ENCODE data around the gene RPP14.

The RPP14 gene

DNA sequence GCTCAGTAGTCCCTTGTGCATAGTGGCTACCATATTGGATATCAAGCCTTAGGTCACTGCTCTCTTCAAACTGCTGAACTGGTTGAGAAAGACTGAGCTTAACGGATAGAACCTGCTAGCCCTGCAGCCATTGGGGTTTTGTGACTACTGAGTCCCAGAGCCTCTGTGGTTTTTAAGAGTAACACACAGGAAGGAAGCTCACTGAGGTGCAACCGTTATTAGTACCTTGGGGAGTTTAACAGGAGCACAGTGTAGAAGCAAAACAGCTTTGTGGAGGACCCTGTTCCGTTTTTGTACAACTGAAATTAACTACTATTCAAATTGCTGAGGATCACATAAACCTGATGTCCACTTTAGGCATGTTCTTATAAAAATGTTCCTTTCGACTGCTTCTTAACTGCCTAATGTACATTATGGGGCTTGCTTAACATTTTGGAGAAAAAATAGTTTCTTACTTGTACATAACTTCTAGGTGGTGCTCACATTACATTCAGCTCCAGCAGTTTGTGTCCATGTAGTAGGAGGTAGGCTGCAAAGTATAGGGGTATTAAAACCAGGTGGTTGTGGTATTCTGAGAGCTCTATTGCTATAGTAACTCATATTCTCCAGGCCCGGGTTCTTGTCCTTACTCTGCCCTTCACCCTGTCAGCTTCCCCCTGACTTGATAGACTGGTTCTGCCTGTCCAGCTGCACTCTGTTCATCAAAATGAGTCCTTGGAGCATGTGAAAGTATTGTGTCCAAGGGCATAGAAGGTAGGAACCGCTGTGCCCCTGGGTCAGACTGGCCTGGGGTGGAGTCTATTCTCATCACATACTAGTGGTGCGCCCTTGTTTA is 44.0 kb downstream of the RPP14 start:
- Histone ChIP-seq H3K4me3 (ENCODE audit: low read length) (no peak overlapping the region), H3K79me2 (ENCODE audit: low read length) (peaks cover 8% of the 10 kb centered on the region; the same call in 1 of the 2 replicates), H3K9me2 (replicated peaks; ENCODE audit: insufficient read depth, low read length) (no peaks in the 10 kb centered on the region), H3K27ac (ENCODE audit: low read length) (no peak overlapping the region), H3K9me3 (replicated peaks; ENCODE audit: insufficient read depth, low read length) (no peaks in the 10 kb centered on the region), H3K27me3 (replicated peaks; ENCODE audit: insufficient read depth, low read length) (no peaks in the 10 kb centered on the region), H4K20me1 (ENCODE audit: insufficient read depth, low read length) (no peaks in the 10 kb centered on the region; the same call in 1 of the 2 replicates), H3F3A (ENCODE audit: insufficient read depth, low read length) (no peaks in the 10 kb centered on the region), H3K4me1 (ENCODE audit: low read length) (no peaks in the 10 kb centered on the region), H3K36me3 (replicated peaks; ENCODE audit: insufficient read depth, low read length) (no peaks in the 10 kb centered on the region), H3K9ac (ENCODE audit: low read length) (no peak overlapping the region), H2AFZ (ENCODE audit: low read length) (no peak overlapping the region), H3K4me2 (ENCODE audit: low read depth, low read length) (no peak overlapping the region)
- DNase-seq: no peak
- TF ChIP-seq EZH2phosphoT487 (IDR thresholded peaks at IDR 0.05; ENCODE audit: low read length) (no peak), EZH2 (optimal IDR thresholded peaks at IDR 0.05; ENCODE audit: low read depth, low read length) (no peak)
- TF ChIP-seq, protein P1, sequence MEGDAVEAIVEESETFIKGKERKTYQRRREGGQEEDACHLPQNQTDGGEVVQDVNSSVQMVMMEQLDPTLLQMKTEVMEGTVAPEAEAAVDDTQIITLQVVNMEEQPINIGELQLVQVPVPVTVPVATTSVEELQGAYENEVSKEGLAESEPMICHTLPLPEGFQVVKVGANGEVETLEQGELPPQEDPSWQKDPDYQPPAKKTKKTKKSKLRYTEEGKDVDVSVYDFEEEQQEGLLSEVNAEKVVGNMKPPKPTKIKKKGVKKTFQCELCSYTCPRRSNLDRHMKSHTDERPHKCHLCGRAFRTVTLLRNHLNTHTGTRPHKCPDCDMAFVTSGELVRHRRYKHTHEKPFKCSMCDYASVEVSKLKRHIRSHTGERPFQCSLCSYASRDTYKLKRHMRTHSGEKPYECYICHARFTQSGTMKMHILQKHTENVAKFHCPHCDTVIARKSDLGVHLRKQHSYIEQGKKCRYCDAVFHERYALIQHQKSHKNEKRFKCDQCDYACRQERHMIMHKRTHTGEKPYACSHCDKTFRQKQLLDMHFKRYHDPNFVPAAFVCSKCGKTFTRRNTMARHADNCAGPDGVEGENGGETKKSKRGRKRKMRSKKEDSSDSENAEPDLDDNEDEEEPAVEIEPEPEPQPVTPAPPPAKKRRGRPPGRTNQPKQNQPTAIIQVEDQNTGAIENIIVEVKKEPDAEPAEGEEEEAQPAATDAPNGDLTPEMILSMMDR (IDR thresholded peaks at IDR 0.05; ENCODE audit: low read length): no peak

DNA sequence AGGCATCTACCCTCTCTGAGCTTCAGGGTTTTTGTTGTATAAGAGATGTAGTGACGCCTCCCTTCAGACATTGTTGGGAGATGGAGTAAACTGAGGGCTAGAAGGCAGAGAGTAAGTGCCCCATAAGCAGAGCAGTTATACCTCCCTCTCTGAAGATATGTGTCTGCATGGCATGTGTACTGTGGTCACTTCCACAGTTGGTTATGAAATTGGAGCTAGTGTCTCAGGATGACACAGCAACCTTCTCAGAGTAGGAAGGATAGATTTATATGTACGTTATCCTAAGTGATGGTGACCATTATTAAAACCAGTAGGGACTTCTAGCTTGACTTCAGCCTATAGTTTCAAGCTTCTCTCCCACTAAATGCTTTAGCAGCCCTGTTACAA is 44.6 kb downstream of the RPP14 start:
- H3K36me3 ChIP-seq (replicated peaks; ENCODE audit: insufficient read depth, low read length): no peaks in the 10 kb centered on the region
- no peak overlapping the region for H3K9ac ChIP-seq (ENCODE audit: low read length)
- DNase-seq: no peak
- no peaks in the 10 kb centered on the region for H3K9me2 ChIP-seq (replicated peaks; ENCODE audit: insufficient read depth, low read length)
- peaks cover 8% of the 10 kb centered on the region; the same call in 1 of the 2 replicates for H3K79me2 ChIP-seq (ENCODE audit: low read length)
- no peak overlapping the region for H3K4me3 ChIP-seq (ENCODE audit: low read length)
- H3K9me3 ChIP-seq (replicated peaks; ENCODE audit: insufficient read depth, low read length): no peaks in the 10 kb centered on the region
- no peaks in the 10 kb centered on the region for H3F3A ChIP-seq (ENCODE audit: insufficient read depth, low read length)
- H2AFZ ChIP-seq (ENCODE audit: low read length): no peak overlapping the region
- H3K4me2 ChIP-seq (ENCODE audit: low read depth, low read length): no peak overlapping the region
- no peak for TF ChIP-seq EZH2phosphoT487 (IDR thresholded peaks at IDR 0.05; ENCODE audit: low read length)
- TF ChIP-seq, protein P1 (IDR thresholded peaks at IDR 0.05; ENCODE audit: low read length): no peak
- TF ChIP-seq EZH2 (optimal IDR thresholded peaks at IDR 0.05; ENCODE audit: low read depth, low read length): no peak
- no peak overlapping the region for H3K27ac ChIP-seq (ENCODE audit: low read length)
- no peaks in the 10 kb centered on the region; the same call in 1 of the 2 replicates for H4K20me1 ChIP-seq (ENCODE audit: insufficient read depth, low read length)
- no peaks in the 10 kb centered on the region for H3K4me1 ChIP-seq (ENCODE audit: low read length)
- H3K27me3 ChIP-seq (replicated peaks; ENCODE audit: insufficient read depth, low read length): no peaks in the 10 kb centered on the region

DNA sequence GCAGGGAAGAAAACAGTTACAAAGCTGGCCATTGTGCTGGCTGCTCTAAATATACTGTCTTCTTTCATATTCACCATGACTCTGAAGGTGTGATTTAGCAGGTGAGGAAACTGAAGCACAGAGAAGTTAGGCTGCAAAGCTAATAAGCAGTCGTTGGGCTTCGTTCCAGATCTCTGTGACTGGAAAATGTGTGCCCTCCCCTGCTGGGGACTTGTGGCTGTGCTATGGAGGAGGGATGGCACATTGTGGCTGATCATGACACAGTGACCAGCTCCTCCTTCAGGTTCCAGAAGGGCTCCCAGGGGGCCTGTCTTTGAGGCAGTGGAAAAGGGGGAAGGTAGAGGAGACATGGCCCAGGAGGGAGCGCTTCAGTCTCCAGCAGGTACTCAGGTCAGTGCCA is 45.9 kb downstream of the RPP14 start:
- Histone ChIP-seq H3K4me3 (ENCODE audit: low read length) (no peak overlapping the region), H3K4me1 (ENCODE audit: low read length) (no peaks in the 10 kb centered on the region), H3K27ac (ENCODE audit: low read length) (no peak overlapping the region), H3K9me3 (replicated peaks; ENCODE audit: insufficient read depth, low read length) (no peaks in the 10 kb centered on the region), H3K9ac (ENCODE audit: low read length) (no peak overlapping the region), H3K4me2 (ENCODE audit: low read depth, low read length) (no peak overlapping the region), H2AFZ (ENCODE audit: low read length) (no peak overlapping the region), H3K36me3 (replicated peaks; ENCODE audit: insufficient read depth, low read length) (no peaks in the 10 kb centered on the region), H3F3A (ENCODE audit: insufficient read depth, low read length) (no peaks in the 10 kb centered on the region), H3K79me2 (ENCODE audit: low read length) (peaks cover 8% of the 10 kb centered on the region; the same call in 1 of the 2 replicates), H3K27me3 (replicated peaks; ENCODE audit: insufficient read depth, low read length) (no peaks in the 10 kb centered on the region), H3K9me2 (replicated peaks; ENCODE audit: insufficient read depth, low read length) (no peaks in the 10 kb centered on the region), H4K20me1 (ENCODE audit: insufficient read depth, low read length) (no peaks in the 10 kb centered on the region; the same call in 1 of the 2 replicates)
- TF ChIP-seq, protein P1 (IDR thresholded peaks at IDR 0.05; ENCODE audit: low read length): no peak
- no peak for TF ChIP-seq EZH2phosphoT487 (IDR thresholded peaks at IDR 0.05; ENCODE audit: low read length)
- TF ChIP-seq EZH2 (optimal IDR thresholded peaks at IDR 0.05; ENCODE audit: low read depth, low read length): no peak
- no peak for DNase-seq
